Fibroblast of lung (primary cell): ENCODE results near the gene DOK3. TPM values are rescaled to one million over a fixed set of nuclear protein-coding genes. Genes with fewer than 3 reads are reported as not detected.
"Not testable (repeated sequence)": the region's sequence is repeated elsewhere in the genome, so short reads cannot be mapped to it uniquely, and the experiment has no call there.

Experiments
- DNase-seq, 2 donors: peaks; one replicate each; pipeline versions ENCODE4 v3.0.0 to v3.0.0-alpha.2; 2010; ENCODE audit warnings: low read depth in 2 of 2
- H2AFZ ChIP-seq: 2 replicates; pipeline ENCODE4 v1.5.1; 2012; ENCODE audit warnings: low read length, control low read depth, inconsistent platforms
- H3K27ac ChIP-seq: 2 replicates; pipeline ENCODE4 v1.5.1; 2011; ENCODE audit warnings: low read length, control low read depth; ENCODE audit not compliant: insufficient read depth
- H3K27me3 ChIP-seq: 2 replicates; pipeline ENCODE4 v1.5.1; 2011; ENCODE audit warnings: mild to moderate bottlenecking, low read length; ENCODE audit not compliant: control insufficient read depth, insufficient read depth
- H3K36me3 ChIP-seq: 2 replicates; pipeline ENCODE4 v1.5.1; 2011; ENCODE audit warnings: low read length; ENCODE audit not compliant: control insufficient read depth, insufficient read depth
- H3K4me1 ChIP-seq: 2 replicates; pipeline ENCODE4 v1.5.1; 2011; ENCODE audit warnings: low read length; ENCODE audit not compliant: control insufficient read depth, insufficient read depth; ENCODE audit errors: extremely low read depth
- H3K4me2 ChIP-seq: 2 replicates; pipeline ENCODE4 v1.5.1; 2011; ENCODE audit warnings: low read length, control low read depth; ENCODE audit not compliant: insufficient read depth; ENCODE audit errors: extremely low read depth
- H3K4me3 ChIP-seq, 4 experiments: fragments of 200-600 bp in 1 of 4; sonication (generic) in 1 of 4; replicated peaks in 1 of 4; 2 replicates each; pipeline ENCODE4 v1.5.1; 2011 to 2016; ENCODE audit warnings: low read length in 4 of 4, low read depth in 3 of 4, mild to moderate bottlenecking in 3 of 4, control low read depth in 2 of 4, inconsistent platforms in 1 of 4, mixed read lengths in 1 of 4; ENCODE audit not compliant: insufficient read depth in 1 of 4; ENCODE audit errors: control extremely low read depth in 1 of 4
- H3K79me2 ChIP-seq: 2 replicates; pipeline ENCODE4 v1.5.1; 2012; ENCODE audit warnings: mild to moderate bottlenecking, low read length, inconsistent platforms; ENCODE audit not compliant: control insufficient read depth, insufficient read depth
- H3K9ac ChIP-seq: 2 replicates; pipeline ENCODE4 v1.5.1; 2011; ENCODE audit warnings: mild to moderate bottlenecking, low read length, control low read depth; ENCODE audit not compliant: insufficient read depth
- H3K9me3 ChIP-seq: 2 replicates; pipeline ENCODE4 v1.5.1; 2012; ENCODE audit warnings: low read depth, low read length; ENCODE audit not compliant: control insufficient read depth, insufficient read depth
- H4K20me1 ChIP-seq: 2 replicates; pipeline ENCODE4 v1.5.1; 2011; ENCODE audit warnings: low read length; ENCODE audit not compliant: control insufficient read depth, insufficient read depth; ENCODE audit errors: extremely low read depth
- CTCF ChIP-seq, 2 donors: IDR thresholded peaks in 1 of 2; conservative IDR thresholded peaks in 1 of 2; 1 replicate in 1 of 2; 2 replicates in 1 of 2; pipeline ENCODE4 v1.5.1; 2011 to 2012; ENCODE audit warnings: low read length in 2 of 2, control low read depth in 1 of 2, inconsistent platforms in 1 of 2, low read depth in 1 of 2, mild to moderate bottlenecking in 1 of 2
- EZH2 ChIP-seq: IDR thresholded peaks from 2 replicates; pipeline ENCODE4 v1.5.1; 2012; ENCODE audit warnings: low read length, control low read depth, mild to moderate bottlenecking; ENCODE audit errors: missing control alignments
- polyA plus RNA-seq, 2 donors: library from polyadenylated mRNA; depleted of rRNA in 1 of 2; stranded (reverse) in 1 of 2; unstranded in 1 of 2; fragments of >200 nt; gene quantifications; 2 replicates each; pipeline ENCODE4 v1.2.1, GENCODE V29; 2011 to 2012; ENCODE audit warnings: missing spikeins in 1 of 2
- total RNA-seq: library from RNA; depleted of rRNA; stranded (reverse); fragments of >200 nt; gene quantifications from 2 replicates; pipeline ENCODE4 v1.2.1, GENCODE V29; 2014

DOK3 gene
- total and polyA plus RNA-seq, 2 donors (not counting 1 experiment from before 2014, with no cell fraction given), result 0.99 to 1.5 TPM

- Histone ChIP-seq H3K9me3 (no peaks in the 10 kb centered on the region), H3K4me2 (no peak overlapping the region), H3K9ac (no peak overlapping the region), H4K20me1 (no peaks in the 10 kb centered on the region), H3K27ac (no peak overlapping the region), H3K4me1 (peaks cover 4% of the 10 kb centered on the region), H3K4me3 (no peak overlapping the region), H3K79me2 (peaks cover 20% of the 10 kb centered on the region), H2AFZ (no peak overlapping the region), H3K36me3 (peaks cover 70% of the 10 kb centered on the region), H3K27me3 (no peaks in the 10 kb centered on the region)
- no peak for DNase-seq
- TF ChIP-seq CTCF (conservative IDR thresholded peaks at IDR 0.05 in 1 of 2, IDR thresholded peaks at IDR 0.05 in 1 of 2; ENCODE audit: low read depth in 1 of 2, low read length in 2 of 2), result no peak
- TF ChIP-seq EZH2, result no peak
Measured at GRCh38 chr5:177487144-177487543, 22.5 kb downstream of the DOK3 start.

GRCh38 chr5:177486256-177486655 lies 23.4 kb downstream of the DOK3 start:
- H4K20me1 ChIP-seq, result no peaks in the 10 kb centered on the region
- H3K27me3 ChIP-seq, result no peaks in the 10 kb centered on the region
- no peak overlapping the region for H3K4me3 ChIP-seq
- no peak for TF ChIP-seq CTCF (conservative IDR thresholded peaks at IDR 0.05 in 1 of 2, IDR thresholded peaks at IDR 0.05 in 1 of 2; ENCODE audit: low read depth in 1 of 2, low read length in 2 of 2)
- no peak for TF ChIP-seq EZH2
- H3K4me1 ChIP-seq, result peaks cover 9% of the 10 kb centered on the region
- H3K9ac ChIP-seq, result no peak overlapping the region
- no peak overlapping the region for H2AFZ ChIP-seq
- no peak overlapping the region for H3K27ac ChIP-seq
- peaks cover 70% of the 10 kb centered on the region for H3K36me3 ChIP-seq
- H3K4me2 ChIP-seq, result no peak overlapping the region
- H3K9me3 ChIP-seq, result no peaks in the 10 kb centered on the region
- no peak for DNase-seq
- peaks cover 17% of the 10 kb centered on the region for H3K79me2 ChIP-seq

- H3K79me2 ChIP-seq, result peaks cover 12% of the 10 kb centered on the region
- not testable (repeated sequence) for H3K4me3 ChIP-seq, H3K27me3 ChIP-seq, H2AFZ ChIP-seq, H3K27ac ChIP-seq, H3K4me1 ChIP-seq, H3K9me3 ChIP-seq, H3K4me2 ChIP-seq, H3K9ac ChIP-seq, DNase-seq, H4K20me1 ChIP-seq
- H3K36me3 ChIP-seq, result peaks cover 65% of the 10 kb centered on the region
Measured at GRCh38 chr5:177485753-177486152, 23.9 kb downstream of the DOK3 start.
